Right renal pelvis (tissue), 4 donors: ENCODE measurements around the gene CPNE7. TPM values are rescaled to one million over a fixed set of nuclear protein-coding genes. Genes with fewer than 3 reads are reported as not detected.
"Not testable (repeated sequence)": the region's sequence is repeated elsewhere in the genome, so short reads cannot be mapped to it uniquely, and the experiment has no call there.

ENCODE experiments used
- DNase-seq, 4 donors: peaks; one replicate each; pipeline ENCODE4 v3.0.0-alpha.2; 2013; ENCODE audit warnings: low read depth in 4 of 4, low spot score in 3 of 4, missing footprints in 1 of 4
- polyA plus RNA-seq, 4 donors: library from polyadenylated mRNA; unstranded; fragments of 120-200 nt; gene quantifications; one replicate each; pipeline ENCODE4 v1.2.1, GENCODE V29; 2013; ENCODE audit not compliant: insufficient read length in 4 of 4

CPNE7 gene
- polyA plus RNA-seq, 4 donors, result 2.8 to 4.1 (median 2.9) TPM

GRCh38 chr16:89565256-89565505, 10.4 kb upstream of the CPNE7 start:
- DNase-seq, result no peak

DNA sequence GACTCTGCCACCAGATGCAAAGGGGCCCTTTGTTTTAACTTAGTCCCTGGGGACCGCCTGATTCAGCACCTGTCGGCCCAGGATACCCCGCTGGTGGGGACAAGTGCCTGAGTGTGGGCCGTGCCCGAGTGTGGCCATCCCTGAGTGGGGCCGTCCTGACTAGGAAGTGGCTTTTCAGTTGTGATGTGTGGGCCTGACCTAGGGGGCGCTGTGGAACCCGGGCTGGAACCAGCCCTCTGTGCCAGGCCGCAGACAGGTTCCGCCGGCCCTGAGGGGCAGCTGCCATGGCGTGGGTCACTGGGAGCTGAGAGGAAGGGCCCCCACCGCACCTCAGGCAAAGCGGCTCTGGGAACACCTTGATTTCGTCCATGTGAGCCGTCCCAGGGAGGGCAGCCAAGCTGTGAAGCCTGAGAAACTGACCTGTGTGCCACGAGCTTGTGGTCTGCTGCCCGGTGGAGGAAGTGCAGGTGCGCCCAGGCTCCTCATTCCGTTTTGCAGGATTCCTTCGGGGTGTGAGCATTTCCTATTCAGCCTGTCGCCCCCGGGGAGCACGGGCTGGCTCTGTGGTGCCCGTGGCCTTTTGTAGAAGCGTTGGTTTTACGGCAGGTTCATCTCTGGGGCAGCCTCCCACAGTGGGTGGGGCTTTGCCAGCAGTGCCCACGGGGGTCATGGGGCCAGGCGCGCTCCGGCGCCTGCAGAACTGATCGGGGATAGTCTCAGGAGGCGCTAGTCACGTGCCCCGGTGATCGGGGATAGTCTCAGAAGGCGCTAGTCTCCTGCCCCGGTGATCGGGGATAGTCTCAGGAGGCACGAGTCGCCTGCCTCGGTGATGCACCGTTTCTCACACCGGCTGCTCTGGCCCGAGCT, 9.8 kb upstream of the CPNE7 start:
- DNase-seq, result no peak

DNA sequence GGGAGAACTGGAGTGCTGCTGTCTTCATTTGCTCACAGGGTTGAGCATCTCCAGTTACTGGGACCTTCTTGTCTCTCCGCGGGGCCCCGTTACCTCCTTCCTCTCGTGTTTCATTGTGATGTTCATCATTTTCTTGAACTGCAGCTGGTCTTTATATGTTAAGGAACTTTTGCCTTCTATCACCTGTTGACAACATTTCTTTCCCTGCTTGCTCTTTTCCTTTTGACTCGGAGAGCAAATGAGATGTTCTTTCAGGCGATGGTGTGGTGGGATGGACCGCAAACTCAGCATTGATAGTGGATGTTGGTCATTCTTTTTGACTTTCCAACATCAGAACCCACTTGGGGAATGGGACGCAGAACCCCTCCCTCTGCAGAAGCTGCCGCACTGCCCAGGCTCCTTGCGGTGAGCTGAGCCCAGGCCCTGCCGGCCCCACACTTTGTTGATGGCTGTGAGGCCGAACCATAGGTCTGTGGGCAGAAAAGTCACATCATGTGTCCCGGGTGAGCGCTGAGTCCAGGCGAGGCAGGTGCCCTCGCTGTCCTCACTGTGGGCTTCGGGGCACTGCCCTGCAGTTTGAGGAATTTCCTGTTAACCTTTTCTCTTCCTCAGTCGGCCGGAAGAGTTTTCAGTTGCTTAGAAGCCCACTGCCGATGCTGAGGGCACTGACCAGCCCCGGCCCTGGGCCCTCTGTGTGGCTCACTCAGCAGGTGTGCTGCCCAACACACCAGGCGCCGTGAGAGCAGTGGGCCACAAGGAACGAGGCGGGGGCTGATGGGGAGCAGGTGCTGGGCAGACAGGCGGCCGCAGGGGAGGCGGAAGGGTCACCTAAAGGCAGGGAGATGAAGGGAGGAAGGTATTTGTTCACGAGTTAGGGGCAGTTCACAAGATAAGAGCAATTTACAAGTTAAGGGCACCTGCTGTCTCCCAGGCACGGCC, 7.6 kb upstream of the CPNE7 start:
- no peak for DNase-seq

DNA sequence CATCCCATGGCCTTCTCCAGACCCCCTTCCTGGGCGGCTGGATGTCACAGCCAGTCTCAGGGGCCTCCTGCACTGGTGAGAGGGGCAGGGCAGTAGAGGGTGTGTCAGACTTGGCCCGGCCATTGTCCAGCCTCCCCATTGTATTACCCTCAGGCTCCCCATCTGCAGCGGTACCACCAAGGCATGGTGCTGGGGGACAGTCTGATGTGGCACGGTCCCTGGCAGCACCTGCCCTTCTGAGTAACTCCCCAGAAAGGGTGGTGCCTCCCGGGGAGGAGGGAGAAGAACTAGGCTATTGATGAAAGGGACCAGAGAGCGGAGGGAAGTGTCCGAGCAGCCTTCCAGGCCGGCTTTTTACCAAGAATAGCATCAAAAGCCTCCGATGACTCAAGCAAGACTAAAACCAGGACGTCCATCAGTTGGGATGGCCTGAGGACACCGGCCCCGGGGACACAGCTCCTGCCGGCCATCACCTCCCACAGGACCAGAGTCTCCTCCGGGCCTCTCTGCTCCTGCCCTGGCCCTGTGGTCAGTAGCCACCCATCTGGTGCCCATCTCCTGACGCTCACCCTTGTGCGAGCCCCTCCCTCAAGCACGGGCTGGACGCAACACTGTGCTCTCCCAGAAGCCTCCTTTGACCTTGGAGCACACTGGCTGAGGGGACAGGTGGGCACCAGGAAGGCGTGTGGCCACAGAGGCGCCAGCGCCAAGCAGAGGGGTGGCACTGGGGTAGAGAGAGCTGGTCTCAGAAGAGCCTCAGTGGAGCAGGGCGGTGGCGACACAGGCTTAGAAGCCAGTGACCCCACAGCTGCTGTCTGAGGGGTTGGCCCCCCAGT, 5.8 kb upstream of the CPNE7 start:
- no peak for DNase-seq

DNA sequence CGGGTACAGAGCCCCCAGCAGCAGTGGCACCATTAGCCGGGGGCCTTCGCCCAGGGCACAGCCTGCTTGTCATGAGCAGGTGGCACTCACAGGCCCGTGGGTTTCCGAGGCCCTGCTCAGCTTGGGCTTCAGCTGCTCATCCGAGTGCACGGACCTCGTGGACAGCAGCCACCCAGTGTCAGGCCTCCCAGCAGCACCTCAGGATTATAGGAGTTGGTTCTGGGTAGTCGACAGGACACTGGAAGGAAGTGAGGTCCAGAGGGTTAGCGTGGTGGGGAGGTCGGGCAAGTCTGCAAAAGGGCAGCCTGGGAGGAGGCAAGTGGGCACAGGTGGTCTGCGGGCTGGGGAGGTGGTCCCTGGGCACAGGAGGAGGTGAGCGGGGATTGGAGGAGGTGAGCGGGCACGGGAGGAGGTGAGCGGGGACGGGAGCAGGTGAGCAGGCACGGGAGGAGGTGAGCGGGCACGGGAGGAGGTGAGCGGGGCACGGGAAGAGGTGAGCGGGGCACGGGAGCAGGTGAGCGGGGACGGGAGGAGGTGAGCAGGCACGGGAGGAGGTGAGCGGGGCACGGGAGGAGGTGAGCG, 5.1 kb upstream of the CPNE7 start:
- DNase-seq, result no peak

DNA sequence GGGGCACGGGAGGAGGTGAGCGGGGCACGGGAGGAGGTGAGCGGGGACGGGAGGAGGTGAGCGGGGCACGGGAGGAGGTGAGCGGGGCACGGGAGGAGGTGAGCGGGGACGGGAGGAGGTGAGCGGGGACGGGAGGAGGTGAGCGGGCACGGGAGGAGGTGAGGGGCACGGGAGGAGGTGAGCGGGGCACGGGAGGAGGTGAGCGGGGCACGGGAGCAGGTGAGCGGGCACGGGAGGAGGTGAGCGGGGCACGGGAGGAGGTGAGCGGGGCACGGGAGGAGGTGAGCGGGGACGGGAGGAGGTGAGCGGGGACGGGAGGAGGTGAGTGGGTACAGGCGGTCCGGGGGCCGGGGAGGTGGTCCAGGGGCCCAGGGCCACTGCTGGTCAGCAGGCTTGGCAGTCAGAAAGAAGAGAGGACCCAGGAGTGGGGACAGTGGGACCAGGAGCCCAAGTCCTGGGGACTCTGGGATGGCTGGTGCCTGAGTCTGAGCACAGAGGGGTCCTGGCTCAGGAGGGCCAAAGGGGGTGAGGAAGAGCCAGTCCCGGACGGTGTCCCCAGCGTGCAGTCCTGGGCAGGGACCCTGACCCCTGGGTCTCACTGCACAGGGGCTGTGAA, 4.5 kb upstream of the CPNE7 start:
- not testable (repeated sequence) for DNase-seq

- no peak for DNase-seq
These were observed 3.9 kb upstream of the CPNE7 start for GRCh38 chr16:89571636-89572035.

- no peak for DNase-seq
These were observed 3.5 kb upstream of the CPNE7 start for GRCh38 chr16:89572073-89572484.

DNA sequence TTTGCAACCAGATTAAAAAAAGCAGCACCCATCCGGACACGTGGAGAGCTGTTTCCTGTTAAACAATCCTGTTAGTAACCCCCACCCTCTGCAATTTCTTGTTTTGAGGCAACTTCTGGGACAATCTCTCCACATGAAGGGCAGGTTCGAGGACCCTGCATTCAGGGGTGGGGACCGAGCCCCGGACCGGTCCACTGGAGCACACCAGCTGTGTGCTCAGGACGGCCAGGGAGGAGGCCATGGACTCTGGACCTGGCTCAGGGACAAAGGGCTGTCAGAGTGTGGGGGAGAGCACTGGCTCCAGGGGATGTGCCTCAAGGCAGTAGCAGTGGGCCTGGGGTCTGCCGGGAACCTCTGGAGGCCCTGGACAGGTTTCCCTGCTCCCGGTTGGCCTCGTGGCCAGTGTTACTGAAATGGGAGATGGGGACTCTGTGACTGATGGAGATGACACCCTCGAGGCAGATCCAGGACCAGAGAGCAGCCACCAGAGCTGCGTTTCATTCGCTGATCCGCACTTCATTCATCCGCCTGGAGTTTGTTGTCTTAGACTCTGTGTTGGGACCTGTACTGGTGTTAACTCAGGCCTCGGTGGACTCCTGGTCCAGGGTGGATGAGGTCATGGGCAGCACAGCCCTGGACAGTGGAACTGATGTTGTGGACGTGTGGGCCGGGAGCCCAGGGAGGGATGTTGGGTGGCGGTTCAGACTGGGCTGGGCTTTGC, 2.9 kb upstream of the CPNE7 start:
- no peak for DNase-seq

DNA sequence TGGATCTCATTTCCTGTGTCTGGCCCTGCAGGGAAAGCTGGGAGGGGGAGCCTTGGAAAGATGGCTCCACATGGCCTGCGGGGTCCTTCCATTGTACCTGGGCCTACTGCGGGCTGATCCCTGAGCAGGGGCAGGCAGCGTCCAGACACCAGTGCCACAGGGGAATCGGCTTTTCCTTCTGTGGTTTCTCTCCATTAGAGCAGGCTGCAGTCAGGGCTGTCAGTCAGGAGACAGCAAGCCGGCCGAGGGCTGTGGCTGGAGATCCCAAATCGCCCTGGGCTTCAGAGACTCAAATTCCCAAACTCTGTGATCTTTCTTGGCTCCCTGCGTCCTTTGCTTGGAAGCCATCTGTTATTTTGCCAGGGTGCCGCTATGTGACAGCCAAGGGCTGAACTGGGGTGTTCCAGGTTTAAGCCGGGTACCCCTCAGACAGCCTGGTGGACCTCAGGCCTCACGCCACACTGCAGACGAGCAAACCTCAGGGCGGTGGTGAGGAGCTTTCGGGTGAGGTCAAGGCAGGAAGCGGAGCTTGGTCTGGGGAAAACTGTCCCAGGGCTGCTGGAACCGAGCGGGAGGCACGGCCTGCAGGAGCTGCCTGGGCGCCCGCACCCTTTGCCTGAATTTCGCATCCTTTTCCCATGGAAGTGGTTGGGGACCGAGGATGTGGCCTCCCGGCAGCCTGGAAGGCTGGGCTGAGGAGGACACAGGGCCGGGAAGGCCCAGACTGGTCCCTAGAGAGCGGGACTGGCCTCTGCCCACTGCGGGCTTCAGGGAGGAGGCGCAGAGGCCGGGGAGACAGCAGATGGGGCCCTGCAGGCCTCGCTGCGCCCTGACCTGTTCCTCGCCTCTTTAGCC, 1.5 kb upstream of the CPNE7 start:
- DNase-seq, result no peak

DNA sequence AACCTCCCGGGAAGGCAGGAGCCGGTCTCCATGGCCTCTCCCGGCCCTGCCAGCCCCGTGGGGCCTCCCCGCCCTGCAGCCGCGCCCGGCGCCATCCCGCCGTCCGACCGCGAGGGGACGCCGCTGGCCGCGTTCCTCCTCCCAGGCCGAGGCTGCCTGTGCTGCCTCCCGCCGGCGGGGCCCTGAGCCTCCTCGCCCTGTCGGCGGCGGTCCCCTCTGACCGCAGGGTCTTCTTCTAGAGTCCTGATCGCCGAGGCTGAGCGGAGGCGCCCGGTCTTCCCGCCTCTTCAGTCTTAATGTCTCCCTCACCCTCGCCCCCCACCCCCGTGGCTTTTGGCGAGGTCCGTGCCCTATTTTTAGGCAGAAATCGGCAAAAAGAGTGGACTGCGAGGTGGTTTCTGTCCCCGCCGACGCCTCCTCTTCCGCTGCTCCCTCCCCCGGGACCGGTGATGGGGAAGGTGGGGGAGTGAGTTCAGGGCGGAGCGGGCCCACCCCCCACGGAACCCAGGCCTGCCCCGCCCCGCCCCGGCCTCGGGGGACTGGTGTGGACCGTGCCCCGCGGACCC, 794 bp upstream of the CPNE7 start:
- DNase-seq, result no peak

- DNase-seq, result no peak
These were observed 846 bp downstream of the CPNE7 start for GRCh38 chr16:89576153-89577054.

- no peak for DNase-seq
These were observed 1.6 kb downstream of the CPNE7 start for GRCh38 chr16:89577055-89577759.

DNA sequence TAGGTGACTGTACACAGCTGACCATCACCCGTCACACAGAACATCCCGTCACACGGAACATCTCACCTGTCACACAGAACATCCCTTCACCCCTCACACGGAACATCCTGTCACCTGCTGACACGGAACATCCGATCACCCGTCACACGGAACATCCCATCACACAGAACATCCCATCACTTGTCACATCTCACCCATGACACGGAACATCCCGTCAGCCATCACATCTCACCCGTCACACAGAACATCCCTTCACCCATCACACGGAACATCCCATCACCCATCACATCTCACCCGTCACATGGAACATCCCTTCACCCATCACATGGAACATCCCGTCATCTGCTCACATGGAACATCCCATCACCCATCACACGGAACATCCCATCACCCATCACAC, 3.8 kb downstream of the CPNE7 start:
- no peak for DNase-seq

GRCh38 chr16:89581045-89581695, 5.6 kb downstream of the CPNE7 start:
- DNase-seq, result no peak
